A204.1 (cell line): ENCODE data around the gene MRPL18.

Experiments used
- FAIRE-seq: peaks from 2 replicates; lab custom pipeline; 2012; peaks lifted over from hg19 to GRCh38; lab: Jason Lieb, UNC

Gene MRPL18

GRCh38 chr6:159844737-159845645, 54.7 kb downstream of the MRPL18 start:
- FAIRE-seq, result no peak
